ENCODE measurements around the gene CAPN13. TPM values are rescaled to one million over a fixed set of nuclear protein-coding genes. Genes with fewer than 3 reads are reported as not detected.

The CAPN13 gene
- polyA plus RNA-seq, 1 of the 3 experiments (the other 2 are of a cell fraction), result not detected

DNA sequence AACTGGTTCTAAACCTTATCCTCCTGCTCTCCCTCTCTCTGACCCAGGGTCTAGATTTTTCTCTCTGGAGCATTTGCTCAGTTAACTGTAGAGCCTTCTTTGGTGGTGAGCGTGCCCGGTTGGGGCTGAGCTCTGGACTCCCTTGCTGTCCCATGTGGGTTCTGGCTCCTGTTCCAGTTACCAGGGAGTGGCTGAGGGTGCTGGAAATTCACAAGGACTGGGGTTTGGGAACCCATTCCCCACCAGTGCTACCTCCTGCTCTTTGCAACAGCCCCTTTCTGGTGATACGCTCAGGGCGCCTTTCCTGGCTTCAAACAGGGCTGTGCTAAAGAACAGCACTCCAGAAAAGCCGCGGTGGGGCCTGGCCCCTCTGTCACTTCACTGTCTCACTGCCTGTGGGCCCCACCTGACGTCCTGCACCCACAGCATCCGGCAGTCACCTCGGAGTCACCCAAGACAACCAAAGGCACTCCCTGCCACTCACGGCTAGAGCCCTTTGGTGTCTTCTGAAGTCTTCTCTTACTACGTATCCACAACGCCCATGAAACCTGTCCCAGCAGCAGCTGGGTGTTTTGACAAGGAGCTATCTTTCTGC lies 41.3 kb downstream of the CAPN13 start (continued):
- TF ChIP-seq, protein P1, sequence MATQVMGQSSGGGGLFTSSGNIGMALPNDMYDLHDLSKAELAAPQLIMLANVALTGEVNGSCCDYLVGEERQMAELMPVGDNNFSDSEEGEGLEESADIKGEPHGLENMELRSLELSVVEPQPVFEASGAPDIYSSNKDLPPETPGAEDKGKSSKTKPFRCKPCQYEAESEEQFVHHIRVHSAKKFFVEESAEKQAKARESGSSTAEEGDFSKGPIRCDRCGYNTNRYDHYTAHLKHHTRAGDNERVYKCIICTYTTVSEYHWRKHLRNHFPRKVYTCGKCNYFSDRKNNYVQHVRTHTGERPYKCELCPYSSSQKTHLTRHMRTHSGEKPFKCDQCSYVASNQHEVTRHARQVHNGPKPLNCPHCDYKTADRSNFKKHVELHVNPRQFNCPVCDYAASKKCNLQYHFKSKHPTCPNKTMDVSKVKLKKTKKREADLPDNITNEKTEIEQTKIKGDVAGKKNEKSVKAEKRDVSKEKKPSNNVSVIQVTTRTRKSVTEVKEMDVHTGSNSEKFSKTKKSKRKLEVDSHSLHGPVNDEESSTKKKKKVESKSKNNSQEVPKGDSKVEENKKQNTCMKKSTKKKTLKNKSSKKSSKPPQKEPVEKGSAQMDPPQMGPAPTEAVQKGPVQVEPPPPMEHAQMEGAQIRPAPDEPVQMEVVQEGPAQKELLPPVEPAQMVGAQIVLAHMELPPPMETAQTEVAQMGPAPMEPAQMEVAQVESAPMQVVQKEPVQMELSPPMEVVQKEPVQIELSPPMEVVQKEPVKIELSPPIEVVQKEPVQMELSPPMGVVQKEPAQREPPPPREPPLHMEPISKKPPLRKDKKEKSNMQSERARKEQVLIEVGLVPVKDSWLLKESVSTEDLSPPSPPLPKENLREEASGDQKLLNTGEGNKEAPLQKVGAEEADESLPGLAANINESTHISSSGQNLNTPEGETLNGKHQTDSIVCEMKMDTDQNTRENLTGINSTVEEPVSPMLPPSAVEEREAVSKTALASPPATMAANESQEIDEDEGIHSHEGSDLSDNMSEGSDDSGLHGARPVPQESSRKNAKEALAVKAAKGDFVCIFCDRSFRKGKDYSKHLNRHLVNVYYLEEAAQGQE (IDR thresholded peaks at IDR 0.05; ENCODE audit: low read depth, low read length), result no peak
- TF ChIP-seq, protein P2, sequence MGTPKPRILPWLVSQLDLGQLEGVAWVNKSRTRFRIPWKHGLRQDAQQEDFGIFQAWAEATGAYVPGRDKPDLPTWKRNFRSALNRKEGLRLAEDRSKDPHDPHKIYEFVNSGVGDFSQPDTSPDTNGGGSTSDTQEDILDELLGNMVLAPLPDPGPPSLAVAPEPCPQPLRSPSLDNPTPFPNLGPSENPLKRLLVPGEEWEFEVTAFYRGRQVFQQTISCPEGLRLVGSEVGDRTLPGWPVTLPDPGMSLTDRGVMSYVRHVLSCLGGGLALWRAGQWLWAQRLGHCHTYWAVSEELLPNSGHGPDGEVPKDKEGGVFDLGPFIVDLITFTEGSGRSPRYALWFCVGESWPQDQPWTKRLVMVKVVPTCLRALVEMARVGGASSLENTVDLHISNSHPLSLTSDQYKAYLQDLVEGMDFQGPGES (IDR thresholded peaks at IDR 0.05; ENCODE audit: low read depth, low read length), result no peak
- TF ChIP-seq EP300 (IDR thresholded peaks at IDR 0.05; ENCODE audit: borderline replicate concordance in 1 of 2, low read depth in 1 of 2, low read length in 1 of 2) (no peak), POLR2AphosphoS5 (IDR thresholded peaks at IDR 0.05; ENCODE audit: low read depth, low read length) (no peak), RCOR1 (IDR thresholded peaks at IDR 0.05; ENCODE audit: low read length) (no peak), JUND (IDR thresholded peaks at IDR 0.05) (no peak), CHD2 (IDR thresholded peaks at IDR 0.05; ENCODE audit: low read length, partially characterized antibody) (no peak)

DNA sequence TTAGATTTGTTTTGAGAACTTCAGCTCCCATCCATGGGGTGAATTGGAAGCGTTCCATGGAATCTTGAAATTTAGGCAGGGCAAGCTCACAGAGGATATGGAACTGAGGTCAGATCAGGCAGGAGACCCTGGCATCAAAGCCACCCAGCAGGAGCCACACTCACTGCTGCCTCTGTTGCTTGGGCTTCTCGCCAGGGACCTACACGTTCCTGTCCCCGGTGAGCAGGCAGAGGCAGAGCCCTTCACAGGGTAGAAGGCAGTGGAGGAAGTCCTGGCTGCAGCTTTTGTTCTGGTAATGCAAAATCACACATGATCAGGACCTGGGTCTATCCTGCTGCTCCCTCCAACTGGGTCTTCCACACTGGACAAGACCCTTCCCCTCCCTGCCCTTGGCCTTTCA lies 42.1 kb downstream of the CAPN13 start:
- no peak overlapping the region for H3K4me3 ChIP-seq (ENCODE audit: low read depth in 2 of 2, low read length in 1 of 2)
- no peak overlapping the region for H3K9ac ChIP-seq
- no peak for DNase-seq
- H3F3A ChIP-seq (replicated peaks; ENCODE audit: insufficient read depth), result no peaks in the 10 kb centered on the region
- CTCF ChIA-PET, result interaction anchor here (1.0 to 5.7 kb wide), 4 partner anchors 11 to 405 kb away, joined by 3 to 18 read pairs (median 4); no protein-coding TSS in a partner anchor
- H3K4me1 ChIP-seq (ENCODE audit: control insufficient read depth in 1 of 2, insufficient read depth in 2 of 2, low read depth in 1 of 2, low read length in 1 of 2), result peaks cover 0 to 24% of the 10 kb centered on the region in 2 experiments; a peak in 2 of 4 replicates
- H3K27me3 ChIP-seq (ENCODE audit: insufficient read depth), result no peaks in the 10 kb centered on the region
- no peaks in the 10 kb centered on the region for H3K79me2 ChIP-seq (ENCODE audit: insufficient read depth)
- no peaks in the 10 kb centered on the region for H3K9me2 ChIP-seq
- POLR2A ChIA-PET, result no interaction called here
- no peak overlapping the region for H3K4me2 ChIP-seq
- no peaks in the 10 kb centered on the region for H3K9me3 ChIP-seq
- no peak overlapping the region for H3K27ac ChIP-seq (ENCODE audit: low read depth in 2 of 2, low read length in 1 of 2)
- whole genome bisulfite sequencing (ENCODE audit: low lambda C conversion rate), result 55% methylated on average over 4 of the region's 4 CpGs
- no peaks in the 10 kb centered on the region for H4K20me1 ChIP-seq (ENCODE audit: insufficient read depth)
- H3K36me3 ChIP-seq (replicated peaks in 1 of 2; ENCODE audit: control insufficient read depth in 1 of 2, insufficient read depth in 2 of 2, low read length in 1 of 2), result no peaks in the 10 kb centered on the region
- TF ChIP-seq TCF12 (IDR thresholded peaks at IDR 0.05), result no peak
- TF ChIP-seq NRF1 (IDR thresholded peaks at IDR 0.05; ENCODE audit: low read depth, low read length), result no peak
- TF ChIP-seq, protein P3, sequence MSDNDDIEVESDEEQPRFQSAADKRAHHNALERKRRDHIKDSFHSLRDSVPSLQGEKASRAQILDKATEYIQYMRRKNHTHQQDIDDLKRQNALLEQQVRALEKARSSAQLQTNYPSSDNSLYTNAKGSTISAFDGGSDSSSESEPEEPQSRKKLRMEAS (IDR thresholded peaks at IDR 0.05; ENCODE audit: low read depth), result no peak
- no peak for TF ChIP-seq MEF2A (IDR thresholded peaks at IDR 0.05; ENCODE audit: borderline replicate concordance, low read depth)
- TF ChIP-seq RXRA (IDR thresholded peaks at IDR 0.05; ENCODE audit: borderline replicate concordance, low read depth), result no peak
- no peak for TF ChIP-seq MXI1 (IDR thresholded peaks at IDR 0.05; ENCODE audit: low read depth, low read length)
- no peak for TF ChIP-seq NFIC (IDR thresholded peaks at IDR 0.05; ENCODE audit: borderline replicate concordance)
- TF ChIP-seq, protein P4, sequence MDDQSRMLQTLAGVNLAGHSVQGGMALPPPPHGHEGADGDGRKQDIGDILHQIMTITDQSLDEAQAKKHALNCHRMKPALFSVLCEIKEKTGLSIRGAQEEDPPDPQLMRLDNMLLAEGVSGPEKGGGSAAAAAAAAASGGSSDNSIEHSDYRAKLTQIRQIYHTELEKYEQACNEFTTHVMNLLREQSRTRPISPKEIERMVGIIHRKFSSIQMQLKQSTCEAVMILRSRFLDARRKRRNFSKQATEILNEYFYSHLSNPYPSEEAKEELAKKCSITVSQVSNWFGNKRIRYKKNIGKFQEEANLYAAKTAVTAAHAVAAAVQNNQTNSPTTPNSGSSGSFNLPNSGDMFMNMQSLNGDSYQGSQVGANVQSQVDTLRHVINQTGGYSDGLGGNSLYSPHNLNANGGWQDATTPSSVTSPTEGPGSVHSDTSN (IDR thresholded peaks at IDR 0.05), result no peak
- no peak for TF ChIP-seq GABPA (IDR thresholded peaks at IDR 0.05; ENCODE audit: low read depth)
- TF ChIP-seq CHD2 (IDR thresholded peaks at IDR 0.05; ENCODE audit: low read length, partially characterized antibody), result no peak
- TF ChIP-seq, protein P1 (IDR thresholded peaks at IDR 0.05; ENCODE audit: low read depth, low read length), result no peak
- no peak for TF ChIP-seq TEAD4 (IDR thresholded peaks at IDR 0.05; ENCODE audit: borderline replicate concordance, insufficient read depth)
- no peak overlapping the region for H2AFZ ChIP-seq (ENCODE audit: low read depth)

All from SK-N-SH (cell line).